ENCODE measurements around the gene CCDC78.

CCDC78 gene

DNA sequence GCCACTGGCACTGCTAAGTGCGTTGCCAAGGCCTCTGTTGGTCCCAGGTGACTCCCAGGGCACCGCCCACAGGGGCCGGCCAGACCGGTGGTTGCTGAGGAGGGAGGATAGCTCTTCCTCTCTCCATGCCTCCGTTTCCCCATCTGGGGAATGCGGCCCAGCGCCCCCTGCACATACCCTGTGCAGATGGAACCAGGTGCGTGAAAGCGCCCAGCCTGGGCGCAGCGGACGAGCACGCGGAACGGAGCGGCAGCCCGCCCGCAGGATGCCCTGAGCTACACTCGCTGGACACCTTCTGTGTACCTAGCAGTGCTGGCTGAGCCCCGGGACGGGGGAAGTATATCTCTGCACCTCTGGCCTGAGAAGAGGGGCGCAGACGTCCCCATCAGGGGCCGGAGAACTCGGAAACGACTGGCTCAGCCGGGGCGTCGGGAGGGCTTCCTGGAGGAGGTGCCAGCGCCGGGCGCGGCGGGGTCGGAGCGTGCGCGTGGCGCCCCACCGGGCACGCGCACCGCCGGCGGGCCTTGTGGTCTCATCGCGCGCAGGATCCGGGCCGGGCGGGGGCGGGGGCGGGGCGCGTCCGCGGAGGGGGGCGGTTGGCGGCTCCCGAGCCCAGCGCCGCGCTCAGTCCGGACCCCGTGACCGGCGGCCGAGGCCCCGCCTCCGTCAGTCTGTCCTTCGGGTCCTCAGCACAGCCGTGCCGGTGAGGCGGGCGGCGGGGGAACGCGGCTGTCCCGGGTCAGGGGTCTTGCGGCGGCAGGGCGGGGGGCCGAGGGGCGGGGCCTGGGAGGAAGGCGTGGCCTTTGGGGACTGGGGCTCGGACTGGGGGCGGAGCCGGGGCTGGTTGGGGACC is at the start of gene CCDC78, which contains the start of gene HAGHL:
Gene CCDC78, minus strand, starts transcription at position 6 of the 853 bp plus-strand sequence. CDS start 76 bp downstream, outside the sequence.
Gene HAGHL, plus strand, starts transcription at position 669 of the 853 bp plus-strand sequence. CDS start 404 bp downstream, outside the sequence.
- DNase-seq = no peak

GRCh38 chr16:775236-775796 is 49.1 kb upstream of the CCDC78 start:
- DNase-seq = no peak

DNA sequence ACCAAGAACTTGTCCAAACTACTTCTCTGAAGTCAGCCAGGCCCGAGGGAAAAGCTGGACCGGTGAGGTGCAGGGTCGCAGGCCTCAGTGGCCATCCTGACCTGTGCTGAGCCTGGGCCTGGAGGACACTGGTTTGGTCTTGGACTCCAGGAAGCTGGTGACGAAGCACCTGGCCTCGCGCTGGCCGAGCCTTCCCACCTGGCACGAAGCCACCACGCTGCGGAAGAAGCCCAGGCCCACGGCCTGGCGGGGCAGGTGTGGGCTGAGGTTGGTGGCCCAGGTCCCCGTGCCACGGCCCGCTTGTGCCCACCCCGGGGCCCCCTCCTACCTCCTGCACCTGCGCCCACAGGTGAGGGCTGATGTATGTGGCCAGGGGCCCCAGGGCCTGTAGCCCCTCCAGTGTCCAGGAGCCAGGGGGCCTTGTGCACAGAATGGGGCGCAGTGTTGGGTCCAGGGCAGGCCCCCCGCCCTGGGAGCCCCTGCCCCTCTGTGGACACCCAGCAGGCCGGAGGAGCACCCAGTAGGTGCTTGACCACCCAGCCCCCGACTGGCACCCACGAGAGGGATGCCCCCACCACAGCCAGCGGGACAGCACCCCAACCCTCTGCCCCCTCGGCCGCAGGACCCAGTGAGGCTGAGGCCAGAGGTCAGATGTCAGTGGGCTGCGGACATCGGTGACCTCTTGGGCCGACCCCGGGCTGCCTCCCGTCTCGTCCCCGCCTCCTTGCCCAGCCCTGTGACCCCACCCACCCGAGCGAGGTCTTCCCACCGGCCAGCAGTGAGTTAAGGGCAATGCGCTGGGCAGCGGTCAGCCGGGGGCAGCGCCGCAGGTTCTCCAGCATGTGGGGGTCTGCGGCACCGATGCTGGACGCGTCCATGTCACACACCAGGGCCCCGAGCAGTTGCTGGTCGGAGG is 48.1 kb upstream of the CCDC78 start:
- DNase-seq = no peak

DNA sequence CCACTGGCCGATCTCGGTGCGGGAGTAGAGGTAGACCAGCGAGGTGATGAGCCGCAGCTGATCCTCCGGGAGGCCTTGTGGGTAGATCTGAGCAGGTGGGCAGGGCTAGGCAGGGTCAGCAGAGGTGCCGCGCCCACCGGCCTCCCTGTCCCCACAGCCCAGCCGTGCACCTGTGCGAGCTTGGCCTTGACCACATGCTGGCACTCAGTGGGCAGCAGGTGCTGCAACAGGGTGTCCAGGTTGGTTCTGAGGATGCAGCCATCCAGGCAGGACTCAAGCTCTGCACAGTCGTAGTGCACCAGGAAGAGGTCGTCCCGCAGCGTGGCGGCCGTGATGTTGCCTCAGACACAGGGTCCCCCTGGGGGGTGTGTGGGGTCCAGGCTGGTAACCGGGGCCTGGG is 46.7 kb upstream of the CCDC78 start:
- DNase-seq = no peak

- DNase-seq = no peak
These were observed 44.2 kb upstream of the CCDC78 start for GRCh38 chr16:770411-770810.

DNA sequence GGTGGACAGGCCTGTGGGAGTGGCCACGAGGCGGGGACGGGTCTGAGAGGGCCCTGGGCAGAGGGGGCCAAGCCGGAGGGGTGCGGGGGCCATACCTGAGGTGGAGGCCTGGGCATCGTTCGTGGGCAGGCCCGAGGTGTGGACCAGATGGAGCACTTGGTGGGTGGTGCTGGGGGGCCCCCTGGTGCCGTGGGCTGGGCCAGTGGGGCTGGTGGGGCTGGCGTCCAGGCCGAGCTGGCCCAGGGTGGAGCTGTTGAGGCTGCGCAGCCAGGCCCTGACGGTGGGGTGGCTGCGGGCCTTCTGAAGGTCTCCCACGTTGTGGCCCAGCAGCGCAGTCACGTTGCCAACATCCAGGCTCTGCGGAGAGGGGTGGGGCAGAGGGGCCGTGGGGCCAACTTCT is 43.7 kb upstream of the CCDC78 start:
- DNase-seq = no peak

DNA sequence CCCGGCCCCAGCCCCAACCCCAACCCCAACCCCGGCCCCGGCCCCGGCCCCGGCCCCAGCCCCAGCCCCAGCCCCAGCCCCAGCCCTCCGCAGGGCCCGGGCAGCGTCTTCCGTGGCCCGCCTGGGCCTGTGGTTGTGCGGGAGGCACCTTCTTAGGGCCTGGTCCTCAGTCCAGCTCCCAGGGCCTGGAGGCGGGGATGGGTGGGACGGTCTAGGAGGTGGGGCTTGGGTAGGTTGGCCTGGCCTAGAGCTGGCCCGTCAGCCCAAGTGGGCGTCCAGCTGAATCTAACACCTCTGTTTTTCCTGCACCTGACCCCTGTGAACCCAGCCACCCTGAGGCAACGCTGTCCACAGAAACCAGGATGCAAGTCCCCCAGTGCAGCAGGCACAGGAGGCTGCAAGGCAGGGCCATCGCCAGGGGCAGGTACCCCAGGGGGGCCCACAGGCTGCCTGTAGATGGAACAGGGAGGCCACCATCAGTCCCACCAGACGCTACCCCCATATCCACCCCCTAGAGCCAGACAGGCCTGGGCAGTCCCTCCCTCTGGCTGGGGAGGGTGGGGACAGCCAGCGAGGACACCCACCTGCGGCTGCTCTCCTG is 43.0 kb upstream of the CCDC78 start:
- DNase-seq = no peak

DNA sequence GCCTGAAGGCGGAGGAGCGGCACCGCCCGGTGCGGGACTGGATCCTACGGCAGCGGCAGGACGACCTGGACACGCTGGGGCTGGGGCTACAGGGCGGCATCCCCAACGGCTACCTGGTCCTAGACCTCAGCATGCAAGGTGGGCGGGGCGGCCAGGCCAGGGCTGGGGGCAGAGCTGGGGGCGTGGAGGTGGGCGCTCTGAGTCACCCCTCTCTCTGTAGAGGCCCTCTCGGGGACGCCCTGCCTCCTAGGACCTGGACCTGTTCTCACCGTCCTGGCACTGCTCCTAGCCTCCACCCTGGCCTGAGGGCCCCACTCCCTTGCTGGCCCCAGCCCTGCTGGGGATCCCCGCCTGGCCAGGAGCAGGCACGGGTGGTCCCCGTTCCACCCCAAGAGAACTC is 42.2 kb upstream of the CCDC78 start:
- no peak for DNase-seq

GRCh38 chr16:767743-768235 is 41.5 kb upstream of the CCDC78 start:
- no peak for DNase-seq

GRCh38 chr16:766820-767640 is 40.8 kb upstream of the CCDC78 start:
- DNase-seq = no peak

GRCh38 chr16:766008-766819 is 40.0 kb upstream of the CCDC78 start:
- DNase-seq = no peak

- no peak for DNase-seq
These were observed 39.2 kb upstream of the CCDC78 start for GRCh38 chr16:765488-765865.

DNA sequence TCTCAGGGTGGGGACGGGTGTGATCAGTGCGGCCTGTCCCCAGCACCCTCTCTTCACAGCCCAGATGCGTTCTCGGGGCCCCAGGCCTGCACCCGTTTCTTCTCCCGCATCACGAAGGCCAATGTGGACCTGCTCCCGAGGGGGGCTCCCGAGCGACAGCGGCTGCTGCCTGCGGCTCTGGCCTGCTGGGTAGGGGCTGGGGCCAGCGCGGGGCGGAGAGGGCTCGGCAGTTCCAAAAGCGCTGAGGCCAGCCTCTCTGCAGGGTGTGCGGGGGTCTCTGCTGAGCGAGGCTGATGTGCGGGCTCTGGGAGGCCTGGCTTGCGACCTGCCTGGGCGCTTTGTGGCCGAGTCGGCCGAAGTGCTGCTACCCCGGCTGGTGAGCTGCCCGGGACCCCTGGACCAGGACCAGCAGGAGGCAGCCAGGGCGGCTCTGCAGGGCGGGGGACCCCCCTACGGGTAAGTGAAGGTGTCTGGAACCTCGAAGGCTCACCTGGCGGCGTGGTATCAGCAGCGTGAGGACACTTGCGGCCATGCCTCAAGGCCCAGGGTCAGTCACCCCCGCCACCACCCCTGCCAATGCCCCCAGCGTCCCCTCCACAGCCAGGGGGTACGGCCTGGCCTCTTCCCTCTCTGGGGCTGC is 38.7 kb upstream of the CCDC78 start:
- DNase-seq = no peak

- DNase-seq = no peak
These were observed 38.0 kb upstream of the CCDC78 start for GRCh38 chr16:764184-764750.

DNA sequence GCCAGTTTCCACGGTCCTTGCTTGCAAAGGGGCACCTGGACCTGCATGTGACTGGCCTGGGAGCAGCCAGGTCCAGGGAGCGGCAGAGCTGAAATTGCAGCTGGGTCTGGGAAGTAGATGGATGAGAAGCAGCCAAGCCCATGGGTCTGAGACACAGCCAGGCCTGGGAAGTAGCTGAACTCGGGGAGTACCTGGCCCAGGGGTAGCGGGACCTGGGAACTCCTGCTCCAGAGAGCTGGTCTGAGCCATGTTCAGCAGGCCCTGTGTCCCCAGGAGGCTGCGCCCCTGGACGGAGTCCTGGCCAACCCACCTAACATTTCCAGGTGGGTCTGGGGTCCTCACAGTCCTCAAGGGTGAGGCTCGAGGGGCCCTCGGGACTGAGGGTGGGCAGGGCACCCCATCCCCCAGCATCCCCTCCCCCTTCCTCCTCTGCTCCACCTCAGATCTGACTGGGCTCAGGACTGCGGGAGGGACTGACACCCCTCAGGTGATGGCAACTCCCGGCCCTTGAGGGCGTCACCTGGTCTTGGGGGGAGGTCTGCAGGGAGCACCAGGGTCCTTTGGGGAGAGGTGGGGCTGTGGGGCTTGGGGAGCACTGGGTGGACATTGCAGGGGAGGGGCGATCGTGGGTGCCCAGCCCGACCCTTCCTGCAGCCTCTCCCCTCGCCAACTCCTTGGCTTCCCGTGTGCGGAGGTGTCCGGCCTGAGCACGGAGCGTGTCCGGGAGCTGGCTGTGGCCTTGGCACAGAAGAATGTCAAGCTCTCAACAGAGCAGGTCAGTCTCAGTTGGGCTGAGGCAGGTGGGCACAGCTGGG is 37.3 kb upstream of the CCDC78 start:
- no peak for DNase-seq

DNA sequence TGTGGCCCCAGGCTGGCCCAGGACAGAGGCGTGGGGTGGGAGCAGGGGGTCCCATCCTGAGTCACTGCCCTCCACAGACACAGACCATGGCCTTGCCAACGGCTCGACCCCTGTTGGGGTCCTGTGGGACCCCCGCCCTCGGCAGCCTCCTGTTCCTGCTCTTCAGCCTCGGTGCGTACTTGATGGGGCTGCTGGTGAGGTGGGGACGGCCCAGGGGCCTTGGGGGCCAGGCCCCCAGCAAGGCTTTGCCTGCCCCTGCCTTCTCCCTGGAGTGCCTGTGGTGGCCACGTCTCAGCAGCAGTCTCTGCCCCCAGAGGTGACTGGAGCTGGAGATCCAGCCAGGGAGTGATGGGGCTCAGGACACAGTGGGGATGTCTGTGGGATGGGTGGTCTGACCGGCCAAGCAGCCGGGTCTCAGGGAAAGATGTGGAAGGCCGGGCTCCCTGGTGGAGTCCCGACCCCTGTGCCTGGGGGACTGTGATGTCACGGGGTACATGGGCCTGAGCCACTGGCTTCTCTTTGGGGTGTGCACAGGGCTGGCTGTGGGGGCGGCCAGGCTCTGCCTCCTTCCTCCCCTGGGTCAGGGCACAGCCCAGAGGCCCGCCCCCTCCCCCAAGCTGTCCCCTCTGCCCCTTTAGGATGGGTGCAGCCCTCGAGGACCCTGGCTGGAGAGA is 36.5 kb upstream of the CCDC78 start:
- no peak for DNase-seq

DNA sequence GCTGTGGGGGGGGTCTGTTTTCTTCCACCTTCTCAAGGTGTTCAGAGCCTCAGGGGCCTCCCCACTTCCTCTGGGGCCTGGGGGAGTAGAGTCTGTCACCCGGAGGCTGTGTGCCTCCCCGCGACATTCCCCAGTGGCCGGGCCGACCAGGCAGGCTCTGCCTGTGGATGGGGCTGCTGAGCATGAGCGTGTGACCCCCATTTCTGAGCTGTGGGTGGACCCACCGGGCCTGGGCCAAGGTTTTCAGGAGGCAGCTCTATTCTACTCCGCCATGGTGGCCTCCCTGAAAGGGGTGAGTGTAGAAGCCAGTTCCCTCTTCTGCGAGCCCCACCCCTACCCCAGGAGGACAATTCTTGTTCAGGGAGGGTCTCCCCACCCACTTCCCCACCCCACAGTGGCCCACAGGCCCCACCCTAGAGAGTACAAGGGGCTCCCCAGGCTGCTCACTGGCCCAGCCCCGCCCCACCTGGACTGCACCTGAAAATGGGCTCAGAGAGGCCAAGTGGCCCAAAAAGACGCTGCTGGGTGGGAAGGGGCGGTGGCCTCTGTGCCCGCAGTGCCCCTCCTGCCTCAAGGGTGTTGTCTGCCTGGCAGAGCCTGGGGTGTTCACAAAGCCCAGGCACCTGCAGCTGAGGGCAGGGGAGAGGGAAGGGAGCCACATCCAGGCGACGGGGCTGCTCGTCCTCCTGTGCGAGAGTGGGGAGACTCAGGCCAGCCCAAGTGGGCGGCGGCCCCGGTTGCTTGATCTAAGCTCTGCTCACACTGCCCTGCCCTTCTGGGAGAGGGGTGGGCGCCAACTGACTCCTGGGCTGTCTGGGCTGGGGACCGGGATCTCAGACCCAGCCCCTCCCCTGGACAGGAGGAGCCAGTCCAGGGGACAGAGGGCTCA is 35.6 kb upstream of the CCDC78 start:
- DNase-seq = no peak
